Measurements from ENCODE around the gene ORAI1. TPM values are rescaled to one million over a fixed set of nuclear protein-coding genes. Genes with fewer than 3 reads are reported as not detected.

ORAI1 gene
- 10.8 and 16.2 TPM in 2 replicates for total RNA-seq

GRCh38 chr12:121626087-121626852 lies at the start of gene ORAI1:
TSS of gene ORAI1 (plus strand) at chr12:121626530.

DNA sequence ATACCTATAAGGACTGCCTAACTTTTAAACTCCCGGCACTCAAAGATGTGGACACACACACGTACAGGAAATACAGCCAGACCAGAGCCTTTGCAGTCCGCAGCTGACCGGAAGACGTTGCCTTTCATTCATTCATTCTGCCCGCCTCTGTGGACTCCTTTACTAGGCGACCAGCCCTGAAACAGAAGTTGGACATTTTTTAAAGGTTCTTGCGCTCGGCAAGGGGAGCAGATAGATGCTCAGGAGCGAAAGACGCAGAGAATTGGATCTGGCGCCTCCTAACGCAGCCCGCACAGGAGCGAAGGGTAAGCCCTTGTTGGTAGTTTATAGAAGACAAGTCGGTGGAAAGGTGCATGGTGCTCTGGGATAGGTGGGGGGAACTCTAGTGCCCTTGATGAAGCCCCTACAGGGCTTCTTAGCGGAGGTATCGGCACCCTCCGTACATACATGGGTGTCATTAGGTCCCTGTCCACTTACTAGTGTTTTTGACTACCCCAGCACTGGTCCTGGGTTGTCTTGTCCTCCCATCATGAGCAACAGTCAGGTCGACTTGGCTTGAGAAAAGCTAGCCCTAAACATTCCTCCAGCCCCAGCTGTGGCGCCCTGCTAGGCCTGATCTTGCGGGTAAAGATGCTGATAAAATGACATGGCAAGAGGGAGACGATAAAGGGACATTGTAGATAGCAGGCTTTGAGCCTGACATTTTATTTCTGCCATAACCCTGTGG lies 45.2 kb upstream of the ORAI1 start, which contains the start of gene KDM2B:
TSS of gene KDM2B (minus strand) at position 65 of the 727 bp plus-strand sequence. CDS start 112 bp downstream, outside the sequence.

GRCh38 chr12:121669521-121669900 lies 43.2 kb downstream of the ORAI1 start, which contains the start of gene MORN3:
TSS of gene MORN3 (minus strand) at chr12:121669654. CDS start at chr12:121669483, 171 bp downstream.

Other genes starting within 250 kb of the ORAI1 start
- gene RNF34, start 226.4 kb upstream of the ORAI1 start, total RNA-seq, result 36.4 and 38.1 TPM in 2 replicates
- gene KDM2B, start 45.5 kb upstream of the ORAI1 start, total RNA-seq, result 25.2 and 34.7 TPM in 2 replicates
- under 0.01 and 0.21 TPM in 2 replicates for gene MORN3, start 43.1 kb downstream of the ORAI1 start, total RNA-seq
- 9.4 and 13.9 TPM in 2 replicates for gene TMEM120B, start 86.2 kb downstream of the ORAI1 start, total RNA-seq
- gene RHOF, start 167.2 kb downstream of the ORAI1 start, total RNA-seq, result 10.0 and 40.7 TPM in 2 replicates
- 1.4 and 2.3 TPM in 2 replicates for gene SETD1B, start 177.5 kb downstream of the ORAI1 start, total RNA-seq
- gene HPD, start 232.3 kb downstream of the ORAI1 start, total RNA-seq, result 0.24 TPM in 1 of 2 replicates, not detected in the other